HEK293T (cell line): Measurements from ENCODE around the gene FBXO10.

ENCODE experiments used
- ARNT ChIP-seq: fragments of 450-650 bp; IDR thresholded peaks from 2 replicates; pipeline ENCODE4 v1.6.1; 2017; ENCODE audit warnings: mild to moderate bottlenecking
- FOXK2 ChIP-seq: fragments of 450-650 bp; IDR thresholded peaks from 2 replicates; pipeline ENCODE4 v1.6.1; 2016; ENCODE audit warnings: mild to moderate bottlenecking
- L3MBTL2 ChIP-seq: fragments of 450-650 bp; conservative IDR thresholded peaks from 2 replicates; pipeline ENCODE4 v1.6.1; 2016; ENCODE audit warnings: mild to moderate bottlenecking
- NFRKB ChIP-seq: fragments of 450-650 bp; IDR thresholded peaks from 2 replicates; pipeline ENCODE4 v1.6.1; 2016; ENCODE audit warnings: mild to moderate bottlenecking, moderate library complexity
- SP1 ChIP-seq: fragments of 450-650 bp; IDR thresholded peaks from 2 replicates; pipeline ENCODE4 v1.6.1; 2017
- SUZ12 ChIP-seq: fragments of 450-650 bp; IDR thresholded peaks from 2 replicates; pipeline ENCODE4 v1.6.1; 2016; ENCODE audit warnings: mild to moderate bottlenecking
- ZNF384 ChIP-seq: fragments of 450-650 bp; IDR thresholded peaks from 2 replicates; pipeline ENCODE4 v1.6.1; 2016
- TF ChIP-seq, protein P1 (sequence below): fragments of 450-650 bp; IDR thresholded peaks from 2 replicates; pipeline ENCODE4 v1.6.1; 2016

DNA sequence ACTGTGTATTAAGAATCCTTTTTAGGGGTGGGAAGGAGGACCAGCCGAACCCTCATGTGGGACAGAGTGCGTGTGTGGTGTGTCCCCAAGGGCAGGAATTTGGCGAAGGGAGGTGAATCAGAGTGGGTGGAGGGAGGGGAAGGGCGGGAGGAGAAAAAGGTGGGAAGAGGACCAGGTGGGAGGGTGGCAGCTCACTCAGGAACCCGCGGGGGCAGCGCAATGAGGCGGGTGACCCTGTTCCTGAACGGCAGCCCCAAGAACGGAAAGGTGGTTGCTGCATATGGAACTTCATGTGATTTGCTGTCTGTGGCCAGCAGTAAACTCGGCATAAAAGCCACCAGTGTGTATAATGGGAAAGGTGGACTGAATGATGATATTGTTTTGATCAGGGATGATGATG is 99.2 kb downstream of the FBXO10 start:
- no peak for TF ChIP-seq NFRKB
- TF ChIP-seq, protein P1, sequence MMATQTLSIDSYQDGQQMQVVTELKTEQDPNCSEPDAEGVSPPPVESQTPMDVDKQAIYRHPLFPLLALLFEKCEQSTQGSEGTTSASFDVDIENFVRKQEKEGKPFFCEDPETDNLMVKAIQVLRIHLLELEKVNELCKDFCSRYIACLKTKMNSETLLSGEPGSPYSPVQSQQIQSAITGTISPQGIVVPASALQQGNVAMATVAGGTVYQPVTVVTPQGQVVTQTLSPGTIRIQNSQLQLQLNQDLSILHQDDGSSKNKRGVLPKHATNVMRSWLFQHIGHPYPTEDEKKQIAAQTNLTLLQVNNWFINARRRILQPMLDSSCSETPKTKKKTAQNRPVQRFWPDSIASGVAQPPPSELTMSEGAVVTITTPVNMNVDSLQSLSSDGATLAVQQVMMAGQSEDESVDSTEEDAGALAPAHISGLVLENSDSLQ, result no peak
- no peak for TF ChIP-seq SUZ12
- TF ChIP-seq FOXK2, result no peak
- TF ChIP-seq ARNT, result no peak
- TF ChIP-seq SP1, result no peak
- no peak for TF ChIP-seq L3MBTL2
- no peak for TF ChIP-seq ZNF384
